Raji (cell line): ENCODE results near the gene TFF1.

Source experiments
- POLR2A ChIP-seq: IDR thresholded peaks from 2 replicates; pipeline ENCODE4 v1.6.1; 2011; ENCODE audit warnings: low read depth, low read length, control low read depth; ENCODE audit not compliant: insufficient read depth

TFF1 gene

DNA sequence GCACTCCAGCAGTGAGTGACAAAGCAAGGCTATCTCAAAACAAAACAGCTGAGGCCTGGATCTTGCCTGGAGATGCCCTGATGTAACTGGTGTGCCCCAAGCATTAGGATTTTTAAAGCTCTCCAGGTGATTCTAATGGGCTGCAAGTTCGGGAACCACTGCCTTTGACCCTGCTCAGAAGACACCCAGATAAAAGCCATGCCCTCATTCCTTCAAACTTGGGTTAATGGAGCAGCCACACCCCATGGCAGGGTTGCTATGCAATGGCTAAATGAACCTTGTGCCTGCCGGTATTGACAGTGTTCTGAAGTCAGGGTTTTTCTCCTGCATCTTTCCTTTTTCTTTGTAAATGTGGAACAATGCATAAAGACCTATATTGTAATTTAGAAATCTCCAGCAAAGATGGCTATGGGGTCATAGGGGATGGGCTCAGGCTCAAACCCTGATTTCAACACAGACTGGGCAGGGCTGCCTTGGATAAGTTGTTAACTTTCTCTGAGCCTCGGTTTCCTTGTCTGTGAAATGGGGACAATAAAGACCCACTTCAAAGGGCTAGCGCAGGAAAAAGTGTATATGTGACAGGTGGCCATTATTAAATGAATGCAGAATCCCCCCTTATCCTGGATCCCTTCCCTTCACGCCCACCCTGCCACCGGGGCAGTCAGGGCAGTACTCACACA lies 51.6 kb downstream of the TFF1 start:
- no peak for TF ChIP-seq POLR2A

DNA sequence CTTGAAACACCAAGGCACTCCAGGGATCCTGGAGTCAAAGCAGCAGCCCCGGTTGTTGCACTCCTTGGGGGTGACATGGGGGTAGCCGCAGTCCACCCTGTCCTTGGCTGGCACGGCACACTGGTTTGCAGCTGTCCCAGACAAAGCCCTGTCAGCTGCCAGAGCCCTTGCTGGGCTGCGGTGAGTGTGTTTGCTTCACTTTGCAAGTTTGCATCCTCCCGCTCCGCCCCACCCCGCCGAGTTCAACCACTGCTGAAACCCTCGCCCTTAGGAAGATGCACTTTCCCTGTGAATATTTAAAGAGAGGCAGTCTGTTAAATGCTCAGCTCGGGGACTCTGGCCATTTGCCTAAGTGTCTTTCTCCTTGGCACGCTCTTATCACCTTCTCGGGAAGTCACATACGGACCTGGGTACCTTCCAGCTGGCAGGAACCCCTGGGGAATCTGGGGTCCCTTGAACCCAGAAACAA lies 52.8 kb downstream of the TFF1 start:
- TF ChIP-seq POLR2A = no peak

DNA sequence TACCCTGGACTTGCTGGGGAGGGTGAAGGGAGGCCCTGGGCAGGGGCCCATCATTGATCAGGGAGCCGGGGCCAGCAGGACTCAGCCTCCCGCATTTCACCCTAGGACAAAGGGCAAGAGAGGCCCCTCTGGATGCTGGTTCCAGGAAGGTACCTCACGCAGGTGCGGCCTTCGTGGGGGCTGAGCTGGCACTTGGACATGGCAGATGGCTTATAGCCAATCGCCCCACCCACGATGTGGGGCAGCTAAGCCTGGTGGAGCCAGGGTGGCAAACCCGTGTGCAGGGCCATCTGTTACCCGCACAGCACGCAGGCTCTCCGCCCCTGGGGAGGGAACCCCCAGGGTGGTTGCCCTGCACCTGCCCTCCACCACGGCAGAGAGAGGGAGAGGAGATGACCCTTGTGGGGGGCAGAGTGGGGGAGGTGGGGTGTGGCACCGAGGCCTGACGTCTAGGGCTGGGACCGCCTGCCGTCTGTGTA lies 53.7 kb downstream of the TFF1 start:
- no peak for TF ChIP-seq POLR2A
